DMS153 treated with DMSO at 0.1 percent for 48 hours (cell line): Measurements from ENCODE around the gene MMAB.

ENCODE experiments used
- DNase-seq: peaks from one replicate; lab custom pipeline; 2025; ENCODE audit not compliant: unreplicated experiment; lab: John Stamatoyannopoulos, UW

MMAB gene

DNA sequence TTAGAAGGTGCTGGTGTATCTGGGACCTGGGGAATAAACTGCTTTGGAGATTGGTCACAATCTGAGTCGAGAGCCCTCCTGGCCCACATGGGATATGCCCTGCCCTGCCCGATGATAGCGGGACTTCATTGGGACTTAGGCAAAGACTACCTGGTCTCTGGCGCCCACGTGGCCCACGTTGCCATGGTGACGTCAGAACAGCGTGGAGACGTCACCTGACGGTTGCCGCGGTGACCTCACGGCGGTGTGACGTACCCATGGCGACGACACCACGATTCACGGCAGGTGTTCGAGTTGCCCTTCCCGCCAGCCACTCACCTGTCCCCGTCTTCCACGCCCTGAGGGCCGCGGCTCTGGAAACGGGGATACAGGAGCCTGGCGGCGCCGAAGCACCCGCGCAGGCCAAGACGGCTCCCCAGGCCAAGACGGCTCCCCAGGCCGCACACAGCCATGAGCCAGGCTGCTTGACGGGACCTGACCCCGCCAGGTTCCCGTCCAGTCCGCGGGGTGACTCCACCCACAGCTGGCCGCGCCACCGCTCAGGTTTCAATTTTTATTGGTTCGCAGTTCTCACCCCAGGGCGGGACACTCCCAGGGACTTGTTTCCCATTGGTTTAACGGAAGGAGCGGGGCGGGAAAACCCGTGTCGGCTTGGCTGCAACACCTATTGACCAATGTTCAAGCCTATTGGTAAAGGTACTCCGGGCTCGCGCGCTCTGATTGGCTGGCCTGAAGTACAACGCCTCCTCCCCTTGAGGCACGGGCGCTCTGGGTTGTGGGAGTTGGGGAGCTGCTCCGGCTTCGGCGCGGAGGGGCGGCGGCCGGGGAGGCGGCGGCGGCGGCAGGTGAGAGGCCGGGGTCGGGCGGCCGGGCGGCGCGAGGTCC, at the start of gene MMAB, which contains the start of gene MVK:
Gene MMAB (minus strand): TSS at position 476 of the 885 bp plus-strand sequence. CDS start 24 bp downstream, at position 452.
Gene MVK (plus strand): TSS at position 766 of the 885 bp plus-strand sequence. CDS start 1,029 bp downstream, outside the sequence.
- DNase-seq = peak; percentile 97

DNA sequence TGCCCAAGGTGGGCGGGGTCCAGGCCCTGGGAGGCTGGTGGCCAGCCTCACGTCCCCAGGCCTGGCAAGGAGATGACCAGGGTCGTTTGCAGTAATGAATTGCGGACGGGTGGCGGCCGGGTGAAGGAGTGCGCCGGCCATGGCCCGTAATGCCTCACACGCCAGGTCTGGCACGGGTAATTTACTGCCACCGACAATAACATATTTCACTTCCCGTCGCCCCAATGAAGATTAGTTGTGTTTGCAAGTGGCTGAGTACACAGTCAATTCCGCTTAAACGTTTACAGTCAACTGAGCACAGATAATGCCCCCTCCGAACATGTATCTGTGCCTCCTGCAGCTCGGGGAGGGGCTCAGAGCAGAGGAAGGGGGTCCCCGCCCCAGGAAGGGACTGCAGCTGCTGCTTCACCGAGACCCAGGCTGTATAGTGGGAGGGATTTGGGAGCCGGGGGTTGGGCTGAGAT, 48.6 kb upstream of the MMAB start:
- DNase-seq = peak; percentile 66

DNA sequence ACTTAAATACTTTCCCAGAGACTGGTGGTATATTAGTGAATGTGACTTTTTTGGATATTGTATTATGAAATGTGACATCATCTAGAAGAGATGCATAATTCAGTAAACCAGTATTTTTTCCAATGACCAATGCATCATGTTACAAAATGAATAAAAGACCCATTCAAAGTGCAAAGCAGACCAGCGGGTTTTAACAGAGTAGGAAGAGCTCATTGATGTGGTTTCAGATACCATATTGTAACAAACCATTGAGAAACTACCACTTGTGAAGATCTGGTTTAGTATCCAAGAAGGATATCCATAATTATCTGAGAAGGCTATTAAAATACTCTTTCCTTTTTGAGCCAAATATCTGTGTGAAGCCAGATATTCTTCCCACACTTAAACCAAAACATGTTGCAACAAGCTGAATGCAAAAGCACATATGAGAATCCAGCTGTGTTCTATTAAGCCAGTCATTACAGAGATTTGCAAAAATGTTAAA, 47.9 kb upstream of the MMAB start:
- no peak for DNase-seq

DNA sequence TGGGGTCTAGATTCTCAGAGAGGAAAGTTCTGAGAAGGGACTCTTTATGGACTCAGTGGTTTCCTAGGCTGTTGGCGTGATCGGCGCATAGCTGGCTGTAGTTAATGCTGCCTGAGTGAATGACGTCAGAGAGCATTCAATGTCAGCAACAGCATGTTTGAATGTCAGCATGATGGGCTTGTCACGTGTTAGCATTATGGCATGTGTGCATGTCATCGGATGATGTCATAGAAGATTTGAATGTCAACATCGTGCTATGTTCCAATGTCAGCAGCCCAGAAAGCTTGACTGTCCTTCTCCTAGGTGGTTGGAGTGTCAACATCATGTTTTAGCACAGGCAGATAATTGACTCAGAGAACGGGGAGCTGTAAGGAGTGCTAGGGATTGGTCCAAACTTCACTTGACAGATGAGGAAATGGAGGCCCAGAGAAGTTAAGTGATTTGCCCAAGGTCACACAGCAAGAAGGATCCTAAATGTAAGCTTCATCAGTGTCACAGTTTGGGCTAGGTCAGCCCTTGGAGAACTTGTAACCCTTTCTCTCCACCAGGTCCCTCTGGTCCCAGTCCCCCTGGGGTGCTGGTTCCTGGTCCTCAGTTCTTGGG, 45.8 kb upstream of the MMAB start:
- no peak for DNase-seq

DNA sequence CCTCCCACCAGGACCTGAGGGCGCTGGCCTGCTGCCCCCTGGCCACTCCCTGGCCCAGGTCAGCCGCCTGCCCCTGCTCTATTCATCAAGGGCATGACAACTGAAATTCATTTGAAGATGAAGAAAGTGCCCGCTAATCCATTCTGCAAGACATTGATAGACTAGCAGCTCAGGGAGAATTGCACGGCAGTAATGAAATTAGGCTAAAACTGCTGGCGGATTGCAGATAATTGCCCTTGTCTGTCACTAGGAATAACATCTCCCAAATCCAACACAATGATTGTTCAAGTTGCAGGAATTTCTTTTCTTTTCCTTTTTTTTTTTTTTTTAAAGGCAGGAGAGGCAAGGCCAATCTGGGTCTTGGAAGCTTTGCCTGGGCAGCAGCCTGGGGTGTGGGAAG, 44.8 kb upstream of the MMAB start:
- DNase-seq = no peak

DNA sequence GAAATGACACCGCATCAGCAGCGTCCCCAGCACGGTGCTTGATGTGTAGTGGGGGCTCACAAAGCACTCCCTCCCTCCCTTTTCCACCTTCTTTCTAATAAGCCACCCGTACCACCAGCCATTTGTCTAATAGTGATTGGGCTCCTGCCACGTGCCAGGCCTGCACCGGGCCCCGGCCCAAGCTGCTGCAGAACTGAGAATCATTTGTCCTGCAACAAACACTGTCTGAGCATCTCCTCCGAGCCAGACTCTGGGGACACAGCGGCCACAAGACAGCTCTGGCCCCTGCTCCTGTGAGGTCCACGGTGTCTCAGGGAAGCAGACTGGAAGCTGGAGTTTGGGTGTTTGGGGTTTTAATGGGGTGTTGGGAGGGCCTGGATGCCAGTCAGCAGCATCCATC, 44.2 kb upstream of the MMAB start:
- DNase-seq = no peak

DNA sequence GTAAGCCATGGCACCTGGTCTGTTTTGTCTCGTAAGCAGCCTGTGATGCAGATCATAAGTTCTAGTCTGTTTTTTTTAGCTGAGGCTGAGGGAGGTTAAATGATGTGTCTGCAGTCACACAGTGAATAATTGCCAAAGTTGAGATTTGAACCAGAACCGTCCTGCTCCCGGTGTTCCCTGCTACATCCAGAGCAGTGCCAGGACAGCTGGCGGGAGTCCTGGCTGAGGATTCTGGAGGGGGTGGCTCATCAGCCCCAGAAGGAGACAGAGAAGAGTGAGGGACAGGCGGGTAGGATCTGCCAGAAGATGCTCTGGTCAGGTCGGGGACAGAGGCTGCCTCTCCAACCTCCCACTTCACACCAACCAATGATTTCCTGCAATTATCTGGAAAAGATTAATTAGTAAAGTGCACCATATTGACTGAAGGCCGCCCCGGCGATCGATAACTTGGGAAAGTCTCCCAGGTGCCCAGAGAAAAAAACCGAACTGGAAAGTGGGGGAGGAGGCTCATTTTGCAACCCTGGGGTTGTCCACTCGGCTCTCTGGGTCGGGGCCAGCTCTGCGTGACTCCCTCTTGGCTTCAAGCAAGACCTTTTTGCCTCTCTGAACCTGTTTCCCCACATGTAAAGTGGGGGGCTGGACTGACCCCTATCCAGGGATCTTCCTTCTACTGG, 42.4 kb upstream of the MMAB start:
- DNase-seq = no peak

DNA sequence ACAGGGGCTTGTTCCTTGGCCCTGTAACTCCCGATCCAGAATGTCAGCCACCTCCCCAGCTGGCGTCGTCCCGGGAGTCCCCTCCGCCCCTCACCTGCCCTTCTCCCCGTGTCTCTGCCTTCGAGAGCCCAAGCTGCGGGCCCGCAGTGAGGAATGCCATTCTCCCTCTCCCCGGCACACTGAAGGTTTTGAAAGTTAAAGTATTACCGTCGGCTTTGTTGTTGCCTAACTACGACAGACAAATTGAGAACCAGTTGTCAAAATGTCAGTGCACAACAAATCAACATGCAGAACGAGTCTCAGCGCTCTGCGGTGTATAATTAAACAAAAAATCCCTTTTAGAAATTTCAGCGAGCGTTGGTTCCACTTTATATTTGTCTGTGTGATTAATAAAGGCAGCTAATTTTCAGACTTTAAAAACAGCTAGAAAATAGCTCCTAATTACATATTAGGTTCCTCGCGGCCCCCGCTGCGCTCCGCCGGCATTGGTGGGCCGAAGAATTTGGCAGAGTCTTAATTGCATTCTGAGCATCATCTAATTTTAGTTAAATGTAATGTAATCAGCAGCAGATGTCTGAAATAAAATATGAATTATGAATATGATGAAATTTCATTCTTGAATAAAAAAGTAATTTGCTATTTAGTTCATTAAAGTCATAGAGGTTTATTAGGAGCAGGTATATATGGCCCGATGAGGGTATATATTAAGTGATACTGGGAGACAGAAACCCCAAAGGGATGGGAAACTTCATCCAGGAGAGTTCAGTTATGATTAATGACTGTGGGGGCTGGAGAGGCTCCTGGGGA, 40.5 kb upstream of the MMAB start:
- DNase-seq = no peak

DNA sequence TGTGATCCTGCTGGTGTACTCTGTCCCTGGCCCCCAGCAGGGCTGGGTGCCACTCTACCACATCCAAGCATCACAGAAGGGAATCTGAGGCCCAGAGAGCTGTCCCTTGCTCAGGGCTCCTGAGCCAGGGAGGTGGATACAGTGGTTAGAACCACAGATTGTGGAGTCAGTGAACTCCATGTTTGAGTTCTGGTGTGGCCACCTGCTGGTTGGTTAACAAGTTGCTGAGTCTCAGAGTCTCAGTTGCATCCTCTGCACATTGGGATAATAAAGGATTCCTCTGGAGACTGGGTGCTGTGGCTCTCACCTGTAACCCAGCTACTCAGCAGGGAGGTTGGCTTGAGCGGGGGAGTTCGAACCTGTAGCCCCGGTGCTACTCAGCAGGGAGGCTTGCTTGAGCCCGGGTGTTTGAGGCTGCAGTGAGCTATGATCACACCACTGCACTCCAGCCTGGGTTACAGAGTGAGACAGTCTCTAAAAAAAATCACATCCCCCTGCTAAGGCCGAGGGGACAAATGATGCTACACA, 39.7 kb upstream of the MMAB start:
- no peak for DNase-seq

DNA sequence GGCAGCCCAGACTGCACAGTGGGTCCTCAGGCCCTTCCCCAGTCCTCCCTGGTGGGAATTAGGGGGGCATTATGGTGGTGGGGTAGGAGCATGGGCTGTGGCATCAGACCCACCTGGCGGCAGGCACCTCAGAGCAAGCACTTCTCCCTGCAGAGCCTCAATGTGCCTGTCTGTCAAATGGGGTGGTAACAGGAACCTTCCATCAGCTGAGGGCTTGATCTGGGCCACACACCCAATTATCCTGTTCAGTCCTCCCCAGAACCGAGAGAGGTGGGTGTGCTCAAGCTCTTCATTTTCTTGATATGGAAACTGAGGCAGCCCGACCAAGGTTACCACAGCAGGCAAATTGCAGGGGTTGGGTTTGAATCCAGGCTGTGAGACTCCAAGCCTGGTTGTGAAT, 38.7 kb upstream of the MMAB start:
- no peak for DNase-seq

DNA sequence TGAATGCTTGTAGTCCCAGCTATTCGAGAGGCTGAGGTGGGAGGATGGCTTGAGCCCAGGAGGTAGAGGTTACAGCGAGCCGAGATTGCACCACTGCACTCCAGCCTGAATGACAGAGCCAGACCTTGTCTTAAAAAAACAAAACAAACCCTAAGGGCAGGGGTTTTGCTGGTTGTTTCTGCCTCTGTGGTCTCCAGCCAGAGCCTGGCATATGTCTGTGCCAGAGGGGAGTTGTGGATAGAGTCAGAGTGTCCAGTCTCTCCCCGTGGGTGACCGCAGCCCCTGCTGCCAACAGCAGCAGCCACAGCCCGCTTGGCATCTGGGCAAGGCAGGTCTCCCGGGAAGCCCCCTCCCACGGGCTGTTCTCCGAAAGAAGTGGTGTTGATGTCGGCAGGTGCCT, 37.9 kb upstream of the MMAB start:
- DNase-seq = no peak

DNA sequence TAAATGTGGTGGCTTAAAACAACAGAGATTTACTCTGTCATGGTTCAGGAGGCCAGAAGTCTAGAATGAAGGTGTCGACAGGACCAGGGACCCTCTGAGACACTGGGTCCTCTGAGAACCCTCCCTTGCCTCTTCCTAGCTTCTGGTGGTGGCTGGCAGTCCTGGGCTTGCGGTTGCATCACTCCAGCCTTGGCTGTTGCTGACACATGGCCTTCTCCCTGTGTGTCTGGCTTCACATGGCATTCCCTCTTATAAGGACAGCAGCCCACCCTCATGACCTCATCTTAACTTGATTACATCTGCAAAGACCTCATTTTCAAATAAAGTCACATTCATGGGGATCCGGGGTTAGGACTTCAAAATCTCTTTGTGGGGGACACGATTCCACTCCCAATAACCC, 37.2 kb upstream of the MMAB start:
- DNase-seq = no peak

DNA sequence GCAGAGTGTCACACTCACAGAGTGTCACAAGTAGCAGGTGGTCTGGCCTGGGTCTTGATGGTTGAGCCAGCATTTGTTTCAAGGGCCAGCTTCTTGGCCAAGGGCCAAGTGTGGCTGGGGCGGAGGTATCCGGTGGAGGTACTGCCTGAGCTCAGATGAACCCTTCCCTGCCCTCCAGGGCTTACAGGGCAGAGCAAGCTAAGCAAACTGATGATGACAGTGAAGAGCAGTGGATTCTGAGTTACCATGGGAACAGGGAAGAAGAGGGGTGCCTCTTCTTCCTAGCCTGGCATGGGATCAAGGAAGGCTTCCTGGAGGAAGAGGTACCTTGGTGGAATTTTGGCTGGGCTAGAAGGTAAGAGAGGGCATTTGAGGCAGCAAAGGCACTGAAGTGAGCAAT, 36.0 kb upstream of the MMAB start:
- DNase-seq = no peak

DNA sequence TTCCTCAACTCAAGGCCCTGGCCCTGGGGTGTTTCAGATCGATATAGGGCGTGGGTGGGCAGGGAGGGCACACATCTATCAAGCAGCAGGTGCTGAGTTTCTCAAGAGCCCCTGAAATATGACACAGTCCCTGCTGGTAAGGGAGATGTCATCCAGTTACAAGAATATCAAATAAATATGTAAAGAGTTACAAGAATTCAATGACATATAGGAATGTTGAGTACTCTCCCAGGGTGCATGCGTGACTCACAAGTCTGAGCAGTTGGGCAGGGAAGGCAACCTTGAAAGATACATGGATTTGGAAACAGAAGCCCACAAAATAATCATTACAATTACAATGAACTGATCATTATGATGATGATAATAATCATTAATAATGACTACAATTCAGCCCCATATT, 35.5 kb upstream of the MMAB start:
- DNase-seq = no peak

DNA sequence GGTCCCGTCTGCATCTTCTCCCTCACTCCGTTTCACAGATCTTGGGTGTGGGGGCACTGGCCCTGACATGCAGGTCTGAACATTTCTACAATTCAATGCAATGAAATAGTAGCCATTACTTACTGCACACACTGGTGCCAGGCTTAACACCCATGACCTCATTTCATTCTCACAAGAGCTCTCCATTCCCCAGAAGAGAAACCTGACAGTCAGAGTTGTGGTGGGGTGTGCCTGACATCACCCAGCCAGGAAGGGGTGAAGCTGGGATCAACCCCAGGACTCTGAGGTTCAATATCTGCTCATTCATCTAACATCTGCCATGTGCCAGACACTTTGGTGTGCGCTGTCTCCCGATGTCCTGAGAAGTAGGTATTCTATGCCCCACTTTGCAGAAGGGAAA, 35.0 kb upstream of the MMAB start:
- no peak for DNase-seq

DNA sequence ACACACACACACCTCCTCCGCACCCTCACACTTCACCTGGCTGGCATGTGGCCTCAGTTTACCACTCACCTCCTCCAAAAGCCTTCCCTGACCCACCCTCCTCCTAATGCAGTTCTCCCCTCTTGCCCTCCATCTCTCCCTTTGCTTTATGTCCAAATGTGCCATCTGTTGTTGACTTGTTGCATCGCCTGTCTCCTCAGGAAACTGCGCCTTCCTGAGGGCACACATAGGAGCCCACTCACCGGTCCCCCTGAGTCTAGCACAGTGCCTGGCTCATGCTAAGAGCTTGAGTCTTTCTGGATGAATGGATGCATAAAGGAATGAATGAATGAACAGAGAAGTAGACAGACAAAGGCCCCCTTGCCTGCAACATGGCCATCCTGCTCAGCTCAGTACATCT, 34.3 kb upstream of the MMAB start:
- no peak for DNase-seq

DNA sequence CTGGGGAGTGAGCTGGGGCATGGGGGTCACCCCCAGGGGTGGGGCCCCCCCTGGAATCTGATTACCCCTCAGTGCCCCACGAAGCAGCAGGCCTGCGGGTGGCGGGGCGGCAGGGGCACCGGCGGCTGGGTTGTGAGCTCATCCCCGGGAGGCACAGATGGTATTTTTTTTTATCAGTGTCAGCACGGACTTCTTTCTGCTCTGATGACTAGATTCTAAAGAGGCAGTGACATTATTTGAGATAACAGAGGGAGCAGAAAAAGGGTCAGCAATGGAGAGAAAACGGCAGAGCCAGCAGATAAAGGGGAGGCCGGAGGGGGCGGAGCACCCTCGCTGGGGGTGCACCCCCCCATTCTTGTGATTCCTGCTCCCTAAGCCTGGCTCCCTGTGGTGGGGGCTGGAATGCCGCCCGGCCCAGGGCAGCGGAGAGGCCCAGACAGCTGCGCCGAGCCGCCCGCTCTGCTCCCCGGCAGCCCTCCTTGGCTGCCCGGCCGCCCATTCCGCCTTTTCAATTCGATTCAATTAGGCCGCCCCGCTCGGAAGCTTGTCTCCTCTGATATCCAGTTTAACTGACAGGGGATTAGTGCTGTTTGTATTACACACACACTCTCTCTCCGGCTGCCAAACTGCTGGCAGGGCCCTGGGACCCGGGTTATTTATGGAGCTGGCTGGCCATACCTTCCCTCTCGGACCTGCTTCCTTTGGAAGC, 33.2 kb upstream of the MMAB start:
- peak; percentile 11 for DNase-seq

DNA sequence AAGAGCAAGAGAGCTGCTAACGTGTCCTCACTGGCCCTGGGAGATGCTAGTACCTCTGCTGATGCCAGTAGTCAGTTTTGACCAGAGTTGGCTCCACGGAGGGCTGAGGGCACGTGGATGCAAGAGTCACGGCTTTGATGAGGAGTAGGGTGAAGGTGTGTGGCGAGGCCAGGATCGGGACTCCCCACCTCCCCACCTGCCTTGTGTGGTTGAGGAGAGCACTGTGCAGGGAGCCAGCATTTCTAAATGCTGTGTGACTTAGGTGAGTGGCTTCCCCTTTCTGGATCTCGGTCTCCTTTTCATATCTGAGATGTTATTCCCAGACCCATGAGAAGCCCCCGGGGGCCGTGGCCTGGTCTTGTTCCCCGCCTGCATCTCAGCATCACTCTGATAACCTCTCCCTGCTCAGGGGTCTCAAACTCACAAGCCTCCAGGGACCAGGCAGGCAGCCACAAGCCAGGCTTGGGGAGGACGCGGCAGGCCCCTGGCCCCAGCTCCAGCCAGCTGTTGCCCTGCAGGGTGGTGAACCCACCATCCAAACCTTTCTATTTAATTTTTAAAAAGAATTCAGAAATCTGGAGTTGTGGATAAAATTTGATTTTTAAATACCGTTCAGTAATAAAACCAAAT, 32.4 kb upstream of the MMAB start:
- no peak for DNase-seq

DNA sequence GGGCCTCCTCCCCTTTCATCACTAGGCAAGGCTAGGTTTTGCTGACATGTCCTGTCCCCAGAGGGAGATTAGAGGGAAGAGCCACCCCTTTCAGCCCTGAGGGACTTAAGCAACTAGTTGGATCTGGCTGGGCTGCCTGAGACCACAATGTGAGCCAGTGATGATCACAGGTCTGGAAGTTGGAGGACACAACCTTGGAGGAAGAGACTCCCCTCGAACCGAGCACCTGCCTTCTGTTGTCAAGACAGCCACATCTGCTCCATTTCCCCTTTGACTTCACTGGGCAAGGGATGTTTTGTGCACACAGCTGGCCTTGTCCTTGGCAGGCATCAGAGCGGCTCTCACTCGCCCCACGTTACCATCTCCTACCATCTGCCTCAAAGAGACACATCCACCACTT, 31.7 kb upstream of the MMAB start:
- DNase-seq = peak; percentile 11
